Suprapubic skin (tissue), 4 donors: ENCODE measurements around the gene LMAN1.

Experiments used
- CTCF ChIP-seq, 2 donors: fragments of 200-600 bp in 1 of 2; fragments of 450-650 bp in 1 of 2; sonication (generic) in 1 of 2; IDR thresholded peaks; one replicate each; pipeline ENCODE4 v1.5.1; 2016 to 2019; ENCODE audit warnings: antibody characterized with exemption in 2 of 2, mild to moderate bottlenecking in 1 of 2, moderate library complexity in 1 of 2
- EP300 ChIP-seq: sonication (generic); formaldehyde crosslinking; IDR thresholded peaks from one replicate; pipeline ENCODE4 v1.6.1; 2017; ENCODE audit warnings: antibody characterized with exemption
- POLR2A ChIP-seq, 2 donors: fragments of 450-650 bp; IDR thresholded peaks; one replicate each; pipeline ENCODE4 v1.6.1; 2017; ENCODE audit warnings: antibody characterized with exemption in 2 of 2, mild to moderate bottlenecking in 2 of 2, moderate library complexity in 2 of 2
- POLR2AphosphoS5 ChIP-seq, 3 donors: sonication (generic); formaldehyde crosslinking; IDR thresholded peaks; one replicate each; pipeline ENCODE4 v1.6.1; 2017; ENCODE audit warnings: antibody characterized with exemption in 3 of 3

GRCh38 chr18:59395226-59396175 lies 36.4 kb upstream of the LMAN1 start:
- no peak for TF ChIP-seq CTCF (IDR thresholded peaks at IDR 0.05)
- TF ChIP-seq POLR2A (IDR thresholded peaks at IDR 0.05): no peak
- no peak for TF ChIP-seq POLR2AphosphoS5 (IDR thresholded peaks at IDR 0.05)
- TF ChIP-seq EP300: no peak
